ENCODE results near the gene BAX. TPM values are rescaled to one million over a fixed set of nuclear protein-coding genes. Genes with fewer than 3 reads are reported as not detected.

The BAX gene
- total and polyA plus RNA-seq, 4 donors, result 10.5 to 27.0 (median 14.8) TPM

DNA sequence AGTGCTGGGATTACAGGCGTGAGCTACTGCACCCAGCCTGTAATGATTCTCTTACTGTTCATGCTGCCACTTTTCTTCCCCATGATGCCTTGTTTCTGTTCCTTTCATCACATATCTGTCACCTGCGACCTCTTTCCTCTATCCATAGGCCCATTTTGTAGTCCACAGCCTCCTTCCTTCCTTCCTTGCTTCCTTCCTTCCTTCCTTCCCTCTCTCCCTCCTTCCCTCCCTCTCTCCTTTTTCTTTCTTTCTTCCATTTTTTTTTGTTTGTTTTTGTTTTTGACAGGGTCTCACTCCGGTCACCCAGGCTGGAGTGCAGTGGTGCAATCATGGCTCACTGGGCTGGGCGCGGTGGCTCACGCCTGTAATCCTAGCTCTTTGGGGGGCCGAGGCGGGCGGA is 34.2 kb downstream of the BAX start:
- Histone ChIP-seq H3K27me3 (ENCODE audit: control insufficient read depth in 4 of 4, insufficient read depth in 4 of 4, low read length in 3 of 4) (no peaks in the 10 kb centered on the region), H3K27ac (ENCODE audit: low read depth in 1 of 2, low read length in 2 of 2) (no peak overlapping the region), H3K9me3 (ENCODE audit: control insufficient read depth in 4 of 4, low read length in 3 of 4) (no peaks in the 10 kb centered on the region), H3K4me1 (ENCODE audit: control insufficient read depth in 4 of 4, insufficient read depth in 4 of 4, low read length in 3 of 4) (peaks cover 7 to 17% (median 14%) of the 10 kb centered on the region in 4 donors), H3K9ac (ENCODE audit: low read depth in 1 of 2, low read length in 2 of 2) (no peak overlapping the region), H3K4me3 (ENCODE audit: low read depth in 1 of 3, low read length in 3 of 3) (no peak overlapping the region), H3K36me3 (ENCODE audit: control insufficient read depth in 4 of 4, insufficient read depth in 3 of 4, low read depth in 1 of 4, low read length in 3 of 4) (peaks cover 6 to 21% (median 20%) of the 10 kb centered on the region in 4 donors)
- 90% methylated on average over 9 of the region's 9 CpGs for WGBS
- TF ChIP-seq JUND (IDR thresholded peaks at IDR 0.05), result no peak
- TF ChIP-seq RXRA (IDR thresholded peaks at IDR 0.05), result no peak
- DNase-seq (ENCODE audit: low spot score), result no peak

- WGBS, result 93% methylated on average over 17 of the region's 17 CpGs
- Histone ChIP-seq H3K9me3 (ENCODE audit: control insufficient read depth in 4 of 4, low read length in 3 of 4) (no peaks in the 10 kb centered on the region), H3K36me3 (ENCODE audit: control insufficient read depth in 4 of 4, insufficient read depth in 3 of 4, low read depth in 1 of 4, low read length in 3 of 4) (peaks cover 6 to 21% (median 20%) of the 10 kb centered on the region in 4 donors), H3K4me1 (ENCODE audit: control insufficient read depth in 4 of 4, insufficient read depth in 4 of 4, low read length in 3 of 4) (peaks cover 12 to 24% (median 16%) of the 10 kb centered on the region in 4 donors), H3K27me3 (ENCODE audit: control insufficient read depth in 4 of 4, insufficient read depth in 4 of 4, low read length in 3 of 4) (no peaks in the 10 kb centered on the region), H3K4me3 (ENCODE audit: low read depth in 1 of 3, low read length in 3 of 3) (no peak overlapping the region), H3K27ac (ENCODE audit: low read depth in 1 of 2, low read length in 2 of 2) (no peak overlapping the region), H3K9ac (ENCODE audit: low read depth in 1 of 2, low read length in 2 of 2) (no peak overlapping the region)
- TF ChIP-seq REST (IDR thresholded peaks at IDR 0.05), result no peak
- no peak for TF ChIP-seq TAF1 (conservative IDR thresholded peaks at IDR 0.05)
- TF ChIP-seq FOXA1 (IDR thresholded peaks at IDR 0.05), result no peak
- no peak for TF ChIP-seq HNF4A (conservative IDR thresholded peaks at IDR 0.05)
- TF ChIP-seq MAX (IDR thresholded peaks at IDR 0.05), result no peak
- TF ChIP-seq GABPA (IDR thresholded peaks at IDR 0.05 in 1 of 2, conservative IDR thresholded peaks at IDR 0.05 in 1 of 2), result no peak
- no peak for TF ChIP-seq YY1 (IDR thresholded peaks at IDR 0.05)
- no peak for TF ChIP-seq HNF4G (IDR thresholded peaks at IDR 0.05)
- TF ChIP-seq, protein P1, sequence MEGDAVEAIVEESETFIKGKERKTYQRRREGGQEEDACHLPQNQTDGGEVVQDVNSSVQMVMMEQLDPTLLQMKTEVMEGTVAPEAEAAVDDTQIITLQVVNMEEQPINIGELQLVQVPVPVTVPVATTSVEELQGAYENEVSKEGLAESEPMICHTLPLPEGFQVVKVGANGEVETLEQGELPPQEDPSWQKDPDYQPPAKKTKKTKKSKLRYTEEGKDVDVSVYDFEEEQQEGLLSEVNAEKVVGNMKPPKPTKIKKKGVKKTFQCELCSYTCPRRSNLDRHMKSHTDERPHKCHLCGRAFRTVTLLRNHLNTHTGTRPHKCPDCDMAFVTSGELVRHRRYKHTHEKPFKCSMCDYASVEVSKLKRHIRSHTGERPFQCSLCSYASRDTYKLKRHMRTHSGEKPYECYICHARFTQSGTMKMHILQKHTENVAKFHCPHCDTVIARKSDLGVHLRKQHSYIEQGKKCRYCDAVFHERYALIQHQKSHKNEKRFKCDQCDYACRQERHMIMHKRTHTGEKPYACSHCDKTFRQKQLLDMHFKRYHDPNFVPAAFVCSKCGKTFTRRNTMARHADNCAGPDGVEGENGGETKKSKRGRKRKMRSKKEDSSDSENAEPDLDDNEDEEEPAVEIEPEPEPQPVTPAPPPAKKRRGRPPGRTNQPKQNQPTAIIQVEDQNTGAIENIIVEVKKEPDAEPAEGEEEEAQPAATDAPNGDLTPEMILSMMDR (IDR thresholded peaks at IDR 0.05; ENCODE audit: low read depth, low read length, missing input control), result no peak
- no peak for TF ChIP-seq FOXA2 (IDR thresholded peaks at IDR 0.05)
- no peak for TF ChIP-seq EGR1 (IDR thresholded peaks at IDR 0.05; ENCODE audit: low read depth in 2 of 2)
- no peak for TF ChIP-seq NR2F2 (IDR thresholded peaks at IDR 0.05)
- TF ChIP-seq, protein P2, sequence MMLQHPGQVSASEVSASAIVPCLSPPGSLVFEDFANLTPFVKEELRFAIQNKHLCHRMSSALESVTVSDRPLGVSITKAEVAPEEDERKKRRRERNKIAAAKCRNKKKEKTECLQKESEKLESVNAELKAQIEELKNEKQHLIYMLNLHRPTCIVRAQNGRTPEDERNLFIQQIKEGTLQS (IDR thresholded peaks at IDR 0.05), result no peak
- TF ChIP-seq JUND (IDR thresholded peaks at IDR 0.05), result no peak
- TF ChIP-seq RXRA (IDR thresholded peaks at IDR 0.05), result no peak
- no peak for TF ChIP-seq SP1 (IDR thresholded peaks at IDR 0.05)
- no peak for DNase-seq (ENCODE audit: low spot score)
These were observed 35.1 kb downstream of the BAX start for GRCh38 chr19:48989701-48990291.

All from liver (tissue), 9 donors.